Colonic mucosa (tissue), 4 donors: ENCODE data around the gene ASB13. TPM values are rescaled to one million over a fixed set of nuclear protein-coding genes. Genes with fewer than 3 reads are reported as not detected.

Source experiments
- DNase-seq: peaks from one replicate; pipeline ENCODE4 v3.0.0-alpha.2; 2020
- H3K27ac ChIP-seq: fragments of 200-600 bp; one replicate; pipeline ENCODE4 v1.8.0; 2021
- H3K27me3 ChIP-seq: fragments of 200-600 bp; one replicate; pipeline ENCODE4 v1.8.0; 2021
- H3K36me3 ChIP-seq: fragments of 200-600 bp; one replicate; pipeline ENCODE4 v1.8.0; 2021
- H3K4me1 ChIP-seq: fragments of 200-600 bp; one replicate; pipeline ENCODE4 v1.8.0; 2021; ENCODE audit warnings: mild to moderate bottlenecking
- H3K4me3 ChIP-seq: fragments of 200-600 bp; one replicate; pipeline ENCODE4 v1.8.0; 2021
- H3K9ac ChIP-seq, 2 donors: one replicate each; pipeline ENCODE4 v1.7.0; 2013; ENCODE audit warnings: control low read depth in 2 of 2, low read depth in 2 of 2, low read length in 2 of 2
- H3K9me3 ChIP-seq: fragments of 200-600 bp; one replicate; pipeline ENCODE4 v1.8.0; 2021
- CTCF ChIP-seq: fragments of 200-600 bp; IDR thresholded peaks from one replicate; pipeline ENCODE4 v1.8.0; 2022; ENCODE audit warnings: antibody characterized with exemption, mild to moderate bottlenecking
- intact Hi-C: fragments of 100-400 bp; cut with DNase I; formaldehyde crosslinking; loops from one replicate; pipeline ENCODE4 v1.14.1; 2022
- total RNA-seq, 2 donors: library from RNA; stranded (reverse); fragmentation: NEBNext Ultra II Directional in 1 of 2; extraction: Animal tissue kit (Norgen Biotek cat#: 25700) in 1 of 2; gene quantifications; one replicate each; pipeline ENCODE4 v1.2.1, GENCODE V29; 2021
- donor health status: healthy.
- donor health status: DM: no; HTN: no; CAD: no.
- donor health status: DM: no; HTN: no; CAD: no.

The ASB13 gene
- total RNA-seq, 2 donors from 2014 or later, result 36.1 to 36.2 TPM

- no peak for TF ChIP-seq CTCF
- H3K27me3 ChIP-seq, result no peaks in the 10 kb centered on the region
- peaks cover 9% of the 10 kb centered on the region for H3K36me3 ChIP-seq
- intact Hi-C loops, result no loop called here
- DNase-seq, result no peak
- no peaks in the 10 kb centered on the region for H3K4me1 ChIP-seq
- H3K27ac ChIP-seq, result no peak overlapping the region
- H3K9ac ChIP-seq, result peak overlapping the region in 1 of 2 donors; percentile 38
- H3K9me3 ChIP-seq, result no peaks in the 10 kb centered on the region
- no peak overlapping the region for H3K4me3 ChIP-seq
Observed at GRCh38 chr10:5640036-5640435, 26.4 kb downstream of the ASB13 start.

GRCh38 chr10:5639066-5639465 is 27.3 kb downstream of the ASB13 start:
- Histone ChIP-seq H3K27me3 (no peaks in the 10 kb centered on the region), H3K4me3 (no peak overlapping the region), H3K9ac (no peak overlapping the region), H3K4me1 (no peaks in the 10 kb centered on the region), H3K9me3 (no peaks in the 10 kb centered on the region), H3K27ac (no peak overlapping the region), H3K36me3 (peaks cover 9% of the 10 kb centered on the region)
- TF ChIP-seq CTCF, result no peak
- intact Hi-C loops, result no loop called here
- no peak for DNase-seq

- Histone ChIP-seq H3K4me1 (no peaks in the 10 kb centered on the region), H3K27ac (no peak overlapping the region), H3K36me3 (peaks cover 9% of the 10 kb centered on the region), H3K9me3 (no peaks in the 10 kb centered on the region), H3K4me3 (no peak overlapping the region), H3K27me3 (no peaks in the 10 kb centered on the region), H3K9ac (no peak overlapping the region)
- TF ChIP-seq CTCF, result no peak
- no peak for DNase-seq
- intact Hi-C loops, result no loop called here
Observed at GRCh38 chr10:5638494-5638893, 27.9 kb downstream of the ASB13 start.

- H3K9ac ChIP-seq, result no peak overlapping the region
Observed at GRCh38 chr10:5634918-5635317, 31.5 kb downstream of the ASB13 start.

GRCh38 chr10:5633166-5633749 is 33.1 kb downstream of the ASB13 start:
- no peak for TF ChIP-seq CTCF
- intact Hi-C loops, result no loop called here
- no peak overlapping the region for H3K9ac ChIP-seq
- H3K27ac ChIP-seq, result no peak overlapping the region
- no peak for DNase-seq
- H3K36me3 ChIP-seq, result no peaks in the 10 kb centered on the region
- no peak overlapping the region for H3K4me3 ChIP-seq
- peaks cover 4% of the 10 kb centered on the region for H3K4me1 ChIP-seq
- no peaks in the 10 kb centered on the region for H3K9me3 ChIP-seq
- H3K27me3 ChIP-seq, result no peaks in the 10 kb centered on the region

More at GRCh38 chr10:5634918-5635317, 31.5 kb downstream of the ASB13 start:
- intact Hi-C loops, result no loop called here
- Histone ChIP-seq H3K36me3 (no peaks in the 10 kb centered on the region), H3K27me3 (no peaks in the 10 kb centered on the region), H3K4me3 (no peak overlapping the region), H3K9me3 (no peaks in the 10 kb centered on the region), H3K4me1 (peaks cover 4% of the 10 kb centered on the region), H3K27ac (no peak overlapping the region)
- DNase-seq, result no peak
- no peak for TF ChIP-seq CTCF
